Measurements from ENCODE around the gene CCNI. TPM values are rescaled to one million over a fixed set of nuclear protein-coding genes. Genes with fewer than 3 reads are reported as not detected.

Gene CCNI
- polyA plus RNA-seq: 100 to 1,000 TPM in 1 of 2 donors, 10 to 100 TPM in 1; 70.0 to 112 TPM

DNA sequence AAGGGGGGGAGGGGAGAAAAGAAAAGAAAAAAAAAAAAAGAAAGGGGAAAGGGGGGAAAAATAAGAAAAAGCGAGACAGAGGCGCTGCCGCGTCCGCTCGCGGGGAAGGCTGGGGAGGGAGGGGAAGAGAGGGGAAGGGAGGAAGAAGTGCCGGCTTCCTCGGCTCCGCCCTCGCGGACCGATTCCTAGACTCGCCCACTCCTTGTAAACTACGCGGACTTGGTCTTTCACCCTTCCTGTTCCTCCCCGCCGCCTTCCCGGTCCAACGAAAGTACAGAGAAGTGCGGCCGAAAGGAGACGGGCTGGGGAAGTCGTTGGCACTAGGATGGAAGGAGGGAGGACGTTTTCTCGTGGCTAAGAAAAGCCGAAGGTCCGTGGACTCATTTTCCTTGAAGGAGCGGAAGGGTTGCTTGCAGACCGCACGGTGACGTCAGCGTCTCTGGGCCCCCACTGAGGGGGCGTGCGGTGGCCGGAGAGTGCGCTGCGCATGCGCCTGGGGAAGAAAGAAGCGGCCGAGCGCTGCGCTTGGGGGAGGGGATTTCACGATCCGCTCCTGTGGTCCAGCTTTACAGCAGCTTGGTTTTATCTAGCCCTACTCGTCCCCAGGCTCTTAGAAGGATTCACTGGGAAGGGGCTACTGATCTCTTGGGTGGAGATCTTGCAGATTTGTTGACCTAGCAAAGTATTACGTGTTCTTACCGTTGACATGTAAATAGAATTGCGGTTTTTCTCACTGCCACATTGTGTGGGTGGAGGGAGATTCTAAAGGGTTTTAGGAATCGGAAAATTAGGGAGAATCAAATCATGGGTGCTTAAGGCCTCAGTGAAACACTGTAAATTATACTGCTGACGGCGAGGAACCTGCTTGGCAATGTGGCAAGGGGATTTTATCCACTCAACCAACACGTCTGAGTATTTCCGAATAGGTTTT lies at the start of gene CCNI:
CCNI (minus strand) TSS at position 121 of the 931 bp plus-strand sequence. CDS start 9,627 bp downstream, outside the sequence.
- WGBS, 2 donors: 0% methylated on average over 53 to 54 of the region's 54 CpGs
- Histone ChIP-seq H3K27me3 (ENCODE audit: control insufficient read depth in 1 of 2, insufficient read depth in 2 of 2, low read length in 2 of 2) (no peaks in the 10 kb centered on the region), H3K9me3 (ENCODE audit: control insufficient read depth in 2 of 2, insufficient read depth in 1 of 2, low read depth in 1 of 2, low read length in 1 of 2) (no peaks in the 10 kb centered on the region), H3K27ac (ENCODE audit: low read depth in 2 of 2, low read length in 1 of 2) (peak within 1 kb of the TSS; percentile 97 to 100), H3K4me1 (ENCODE audit: control insufficient read depth in 2 of 2, insufficient read depth in 2 of 2, low read length in 1 of 2) (no peaks in the 10 kb centered on the region), H3K4me3 (ENCODE audit: low read depth in 1 of 2, low read length in 2 of 2) (peak within 1 kb of the TSS; percentile 85 to 100), H3K36me3 (ENCODE audit: control insufficient read depth in 2 of 2, insufficient read depth in 2 of 2, low read length in 1 of 2) (no peaks in the 10 kb centered on the region)

DNA sequence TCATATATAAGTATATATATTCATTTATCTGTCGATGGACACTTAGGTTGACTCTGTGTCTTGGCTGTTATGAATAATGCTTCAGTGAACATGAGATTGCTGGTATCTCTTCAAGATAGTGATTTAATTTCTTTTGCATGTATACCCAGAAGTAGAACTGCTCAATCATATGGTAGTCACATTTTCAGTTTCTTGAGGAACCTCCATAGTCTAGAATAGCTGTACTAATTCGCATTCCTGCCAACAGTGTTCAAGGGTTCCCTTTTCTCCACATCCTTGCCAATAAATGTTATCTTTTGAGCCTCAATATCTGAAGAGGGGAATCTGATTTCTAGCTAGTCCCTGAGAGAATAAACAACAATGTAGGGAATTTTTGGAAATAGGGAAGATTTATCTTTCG lies 48.8 kb upstream of the CCNI start:
- no peaks in the 10 kb centered on the region for H3K4me1 ChIP-seq (ENCODE audit: control insufficient read depth in 2 of 2, insufficient read depth in 2 of 2, low read length in 1 of 2)
- no peaks in the 10 kb centered on the region for H3K36me3 ChIP-seq (ENCODE audit: control insufficient read depth in 2 of 2, insufficient read depth in 2 of 2, low read length in 1 of 2)
- H3K9me3 ChIP-seq (ENCODE audit: control insufficient read depth in 2 of 2, insufficient read depth in 1 of 2, low read depth in 1 of 2, low read length in 1 of 2): no peaks in the 10 kb centered on the region
- 58 to 93% methylated on average over 3 of the region's 3 CpGs for WGBS, 2 donors
- H3K27me3 ChIP-seq (ENCODE audit: control insufficient read depth in 1 of 2, insufficient read depth in 2 of 2, low read length in 2 of 2): no peaks in the 10 kb centered on the region
- no peak overlapping the region for H3K4me3 ChIP-seq (ENCODE audit: low read depth in 1 of 2, low read length in 2 of 2)
- no peak overlapping the region for H3K27ac ChIP-seq (ENCODE audit: low read depth in 2 of 2, low read length in 1 of 2)

DNA sequence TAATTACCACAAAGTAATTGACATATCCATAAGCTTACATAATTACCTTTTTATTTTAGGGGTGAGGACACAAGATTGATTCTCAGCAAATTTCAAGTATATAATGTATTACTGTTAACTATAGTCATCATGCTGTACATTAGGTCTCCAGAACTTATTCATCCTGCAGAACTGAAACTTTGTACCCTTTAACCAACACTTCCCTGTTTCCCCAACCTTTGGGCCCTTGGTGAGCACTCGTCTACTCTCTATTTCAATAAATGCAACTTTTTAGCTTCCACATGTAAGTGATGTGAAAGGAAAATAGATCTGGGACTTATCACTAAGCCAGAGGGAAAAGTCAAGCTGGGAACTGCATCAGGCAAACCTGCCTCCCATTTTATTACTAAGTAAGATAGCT lies 47.6 kb upstream of the CCNI start:
- H3K9me3 ChIP-seq (ENCODE audit: control insufficient read depth in 2 of 2, insufficient read depth in 1 of 2, low read depth in 1 of 2, low read length in 1 of 2): no peaks in the 10 kb centered on the region
- H3K4me1 ChIP-seq (ENCODE audit: control insufficient read depth in 2 of 2, insufficient read depth in 2 of 2, low read length in 1 of 2): no peaks in the 10 kb centered on the region
- 75 to 77% methylated on average over 1 of the region's 1 CpG for WGBS, 2 donors
- H3K4me3 ChIP-seq (ENCODE audit: low read depth in 1 of 2, low read length in 2 of 2): no peak overlapping the region
- no peak overlapping the region for H3K27ac ChIP-seq (ENCODE audit: low read depth in 2 of 2, low read length in 1 of 2)
- H3K36me3 ChIP-seq (ENCODE audit: control insufficient read depth in 2 of 2, insufficient read depth in 2 of 2, low read length in 1 of 2): no peaks in the 10 kb centered on the region
- no peaks in the 10 kb centered on the region for H3K27me3 ChIP-seq (ENCODE audit: control insufficient read depth in 1 of 2, insufficient read depth in 2 of 2, low read length in 2 of 2)

- no peaks in the 10 kb centered on the region for H3K36me3 ChIP-seq (ENCODE audit: control insufficient read depth in 2 of 2, insufficient read depth in 2 of 2, low read length in 1 of 2)
- 88 to 89% methylated on average over 4 of the region's 4 CpGs for WGBS, 2 donors
- H3K4me3 ChIP-seq (ENCODE audit: low read depth in 1 of 2, low read length in 2 of 2): no peak overlapping the region
- no peaks in the 10 kb centered on the region for H3K27me3 ChIP-seq (ENCODE audit: control insufficient read depth in 1 of 2, insufficient read depth in 2 of 2, low read length in 2 of 2)
- no peak overlapping the region for H3K27ac ChIP-seq (ENCODE audit: low read depth in 2 of 2, low read length in 1 of 2)
- H3K9me3 ChIP-seq (ENCODE audit: control insufficient read depth in 2 of 2, insufficient read depth in 1 of 2, low read depth in 1 of 2, low read length in 1 of 2): no peaks in the 10 kb centered on the region
- no peaks in the 10 kb centered on the region for H3K4me1 ChIP-seq (ENCODE audit: control insufficient read depth in 2 of 2, insufficient read depth in 2 of 2, low read length in 1 of 2)
Measured at GRCh38 chr4:77122656-77123055, 46.9 kb upstream of the CCNI start.

DNA sequence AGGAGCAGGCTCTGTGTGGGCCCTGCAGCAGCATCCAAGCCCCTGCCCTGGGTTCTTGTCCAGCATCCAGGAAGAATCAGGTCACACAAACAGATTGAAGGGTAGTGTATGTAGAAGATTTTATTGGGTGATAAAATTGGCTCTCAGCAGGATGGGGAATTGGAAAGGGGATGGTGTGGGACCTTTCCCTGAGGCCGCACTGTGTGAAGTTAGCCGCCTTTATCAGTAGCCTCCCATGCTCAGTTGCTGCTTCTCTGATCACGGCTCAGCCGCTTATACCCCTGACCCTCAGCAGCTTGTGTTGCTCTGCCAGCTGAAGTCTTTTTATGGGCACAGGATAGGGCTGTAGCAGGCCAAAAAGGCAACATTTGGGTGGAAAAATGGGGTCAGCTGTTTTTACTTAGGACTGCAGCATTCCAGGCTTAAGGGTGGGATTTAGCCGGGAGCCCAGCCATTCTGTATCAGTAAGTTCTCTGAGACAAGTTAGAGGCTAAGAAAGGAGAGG lies 46.0 kb upstream of the CCNI start:
- Histone ChIP-seq H3K36me3 (ENCODE audit: control insufficient read depth in 2 of 2, insufficient read depth in 2 of 2, low read length in 1 of 2) (no peaks in the 10 kb centered on the region), H3K4me3 (ENCODE audit: low read depth in 1 of 2, low read length in 2 of 2) (no peak overlapping the region), H3K4me1 (ENCODE audit: control insufficient read depth in 2 of 2, insufficient read depth in 2 of 2, low read length in 1 of 2) (no peaks in the 10 kb centered on the region), H3K27ac (ENCODE audit: low read depth in 2 of 2, low read length in 1 of 2) (no peak overlapping the region), H3K9me3 (ENCODE audit: control insufficient read depth in 2 of 2, insufficient read depth in 1 of 2, low read depth in 1 of 2, low read length in 1 of 2) (no peaks in the 10 kb centered on the region), H3K27me3 (ENCODE audit: control insufficient read depth in 1 of 2, insufficient read depth in 2 of 2, low read length in 2 of 2) (no peaks in the 10 kb centered on the region)
- WGBS, 2 donors: 91 to 96% methylated on average over 5 of the region's 5 CpGs

- H3K27me3 ChIP-seq (ENCODE audit: control insufficient read depth in 1 of 2, insufficient read depth in 2 of 2, low read length in 2 of 2): no peaks in the 10 kb centered on the region
- no peak overlapping the region for H3K27ac ChIP-seq (ENCODE audit: low read depth in 2 of 2, low read length in 1 of 2)
- no peaks in the 10 kb centered on the region for H3K9me3 ChIP-seq (ENCODE audit: control insufficient read depth in 2 of 2, insufficient read depth in 1 of 2, low read depth in 1 of 2, low read length in 1 of 2)
- H3K4me1 ChIP-seq (ENCODE audit: control insufficient read depth in 2 of 2, insufficient read depth in 2 of 2, low read length in 1 of 2): no peaks in the 10 kb centered on the region
- WGBS, 2 donors: 88 to 95% methylated on average over 8 of the region's 8 CpGs
- no peak overlapping the region for H3K4me3 ChIP-seq (ENCODE audit: low read depth in 1 of 2, low read length in 2 of 2)
- no peaks in the 10 kb centered on the region for H3K36me3 ChIP-seq (ENCODE audit: control insufficient read depth in 2 of 2, insufficient read depth in 2 of 2, low read length in 1 of 2)
Measured at GRCh38 chr4:77120886-77121508, 45.2 kb upstream of the CCNI start.

DNA sequence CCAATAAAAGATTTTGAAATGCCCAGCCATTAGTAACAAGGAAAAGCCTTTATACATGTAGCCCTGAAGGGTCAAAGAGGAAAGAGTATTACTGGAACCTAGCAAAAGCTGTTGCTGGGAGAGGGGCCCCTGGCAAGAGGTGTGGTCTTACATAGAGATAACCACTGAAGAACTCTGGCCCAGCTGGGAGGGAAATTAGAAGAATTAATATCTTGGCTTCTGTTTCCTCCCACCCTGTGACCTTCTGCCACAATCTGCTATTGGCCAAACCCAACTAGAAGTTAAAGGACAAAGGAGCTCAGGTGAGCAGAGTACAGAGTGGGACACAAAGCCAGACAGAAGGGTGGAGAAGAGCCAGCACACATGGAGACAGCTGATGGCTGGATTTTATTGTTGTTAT lies 41.9 kb upstream of the CCNI start:
- Histone ChIP-seq H3K27ac (ENCODE audit: low read depth in 2 of 2, low read length in 1 of 2) (no peak overlapping the region), H3K4me1 (ENCODE audit: control insufficient read depth in 2 of 2, insufficient read depth in 2 of 2, low read length in 1 of 2) (no peaks in the 10 kb centered on the region), H3K9me3 (ENCODE audit: control insufficient read depth in 2 of 2, insufficient read depth in 1 of 2, low read depth in 1 of 2, low read length in 1 of 2) (no peaks in the 10 kb centered on the region), H3K4me3 (ENCODE audit: low read depth in 1 of 2, low read length in 2 of 2) (no peak overlapping the region), H3K36me3 (ENCODE audit: control insufficient read depth in 2 of 2, insufficient read depth in 2 of 2, low read length in 1 of 2) (no peaks in the 10 kb centered on the region), H3K27me3 (ENCODE audit: control insufficient read depth in 1 of 2, insufficient read depth in 2 of 2, low read length in 2 of 2) (no peaks in the 10 kb centered on the region)

GRCh38 chr4:77113069-77113468 lies 37.3 kb upstream of the CCNI start:
- Histone ChIP-seq H3K4me1 (ENCODE audit: control insufficient read depth in 2 of 2, insufficient read depth in 2 of 2, low read length in 1 of 2) (no peaks in the 10 kb centered on the region), H3K36me3 (ENCODE audit: control insufficient read depth in 2 of 2, insufficient read depth in 2 of 2, low read length in 1 of 2) (no peaks in the 10 kb centered on the region), H3K27ac (ENCODE audit: low read depth in 2 of 2, low read length in 1 of 2) (no peak overlapping the region), H3K9me3 (ENCODE audit: control insufficient read depth in 2 of 2, insufficient read depth in 1 of 2, low read depth in 1 of 2, low read length in 1 of 2) (no peaks in the 10 kb centered on the region), H3K27me3 (ENCODE audit: control insufficient read depth in 1 of 2, insufficient read depth in 2 of 2, low read length in 2 of 2) (no peaks in the 10 kb centered on the region), H3K4me3 (ENCODE audit: low read depth in 1 of 2, low read length in 2 of 2) (no peak overlapping the region)
- WGBS, 2 donors: 95 to 97% methylated on average over 29 of the region's 29 CpGs

GRCh38 chr4:77110730-77111129 lies 34.9 kb upstream of the CCNI start:
- no peak overlapping the region for H3K4me3 ChIP-seq (ENCODE audit: low read depth in 1 of 2, low read length in 2 of 2)
- no peaks in the 10 kb centered on the region for H3K4me1 ChIP-seq (ENCODE audit: control insufficient read depth in 2 of 2, insufficient read depth in 2 of 2, low read length in 1 of 2)
- 59 to 87% methylated on average over 1 of the region's 1 CpG for WGBS, 2 donors
- no peak overlapping the region for H3K27ac ChIP-seq (ENCODE audit: low read depth in 2 of 2, low read length in 1 of 2)
- H3K27me3 ChIP-seq (ENCODE audit: control insufficient read depth in 1 of 2, insufficient read depth in 2 of 2, low read length in 2 of 2): no peaks in the 10 kb centered on the region
- H3K9me3 ChIP-seq (ENCODE audit: control insufficient read depth in 2 of 2, insufficient read depth in 1 of 2, low read depth in 1 of 2, low read length in 1 of 2): no peaks in the 10 kb centered on the region
- H3K36me3 ChIP-seq (ENCODE audit: control insufficient read depth in 2 of 2, insufficient read depth in 2 of 2, low read length in 1 of 2): no peaks in the 10 kb centered on the region
